ENCODE results near the gene ACTC1. TPM values are rescaled to one million over a fixed set of nuclear protein-coding genes. Genes with fewer than 3 reads are reported as not detected.

ACTC1 gene
- total and polyA plus RNA-seq, 8 donors: 0.94 to 4.5 (median 2.0) TPM

- H3K27me3 ChIP-seq: peaks cover 15 to 63% of the 10 kb centered on the region in 2 donors
- intact Hi-C loops (cut with DNase I): no loop called here
- peaks cover 0 to 2% of the 10 kb centered on the region in 2 donors for H3K4me1 ChIP-seq
- H3K4me3 ChIP-seq: no peak overlapping the region
- H3K36me3 ChIP-seq: no peaks in the 10 kb centered on the region
- no peak for ATAC-seq
- H3K27ac ChIP-seq: no peak overlapping the region
- no peaks in the 10 kb centered on the region for H3K9me3 ChIP-seq
- TF ChIP-seq CTCF (IDR thresholded peaks at IDR 0.05): no peak
- no peak for DNase-seq
These were observed 45.7 kb downstream of the ACTC1 start for GRCh38 chr15:34749691-34750090.

Other genes starting within 250 kb of the ACTC1 start
- 10 to 100 TPM; 45.7 to 56.8 TPM for gene GOLGA8B, start 211.9 kb downstream of the ACTC1 start, total RNA-seq
- 100 to 1,000 TPM; 132 to 223 (median 191) TPM for gene GOLGA8B, start 211.9 kb downstream of the ACTC1 start, polyA plus RNA-seq (ENCODE audit: insufficient read length in 6 of 6)
- gene GJD2, start 40.6 kb downstream of the ACTC1 start, total RNA-seq: not detected
- gene GJD2, start 40.6 kb downstream of the ACTC1 start, polyA plus RNA-seq (ENCODE audit: insufficient read length in 6 of 6): under 1 TPM in 2 of 6 donors, not detected in 4; 0.07 to 0.10 TPM
- gene AQR, start 174.2 kb upstream of the ACTC1 start, total RNA-seq: 10 to 100 TPM; 26.1 to 30.3 TPM
- gene AQR, start 174.2 kb upstream of the ACTC1 start, polyA plus RNA-seq (ENCODE audit: insufficient read length in 6 of 6): 10 to 100 TPM; 42.2 to 49.0 (median 44.2) TPM
- 10 to 100 TPM; 25.4 to 36.7 TPM for gene ZNF770, start 192.7 kb upstream of the ACTC1 start, total RNA-seq
- 10 to 100 TPM; 34.5 to 46.5 (median 40.0) TPM for gene ZNF770, start 192.7 kb upstream of the ACTC1 start, polyA plus RNA-seq (ENCODE audit: insufficient read length in 6 of 6)